KG1 (cell line): ENCODE data around the gene ZNRF3.

Experiments used
- DNase-seq: peaks from one replicate; lab custom pipeline; 2025; lab: John Stamatoyannopoulos, UW

ZNRF3 gene

GRCh38 chr22:29011240-29012100 lies 128.1 kb downstream of the ZNRF3 start:
- no peak for DNase-seq

- no peak for DNase-seq
Measured at GRCh38 chr22:29012101-29012433, 128.7 kb downstream of the ZNRF3 start.

GRCh38 chr22:29012952-29013351 lies 129.6 kb downstream of the ZNRF3 start:
- DNase-seq, result no peak

GRCh38 chr22:29014293-29014692 lies 130.9 kb downstream of the ZNRF3 start:
- DNase-seq, result no peak

- DNase-seq, result no peak
Measured at GRCh38 chr22:29014773-29015172, 131.4 kb downstream of the ZNRF3 start.

- DNase-seq, result no peak
Measured at GRCh38 chr22:29016067-29016938, 132.9 kb downstream of the ZNRF3 start.

GRCh38 chr22:29018293-29019189 lies 135.2 kb downstream of the ZNRF3 start:
- DNase-seq, result no peak

- DNase-seq, result no peak
Measured at GRCh38 chr22:29022101-29022817, 138.9 kb downstream of the ZNRF3 start.

GRCh38 chr22:29023172-29023796 lies 139.9 kb downstream of the ZNRF3 start:
- no peak for DNase-seq

GRCh38 chr22:29026579-29026978 lies 143.2 kb downstream of the ZNRF3 start:
- no peak for DNase-seq

- no peak for DNase-seq
Measured at GRCh38 chr22:29028468-29028867, 145.1 kb downstream of the ZNRF3 start.

- no peak for DNase-seq
Measured at GRCh38 chr22:29029202-29030000, 146.0 kb downstream of the ZNRF3 start.

- no peak for DNase-seq
Measured at GRCh38 chr22:29030016-29030617, 146.7 kb downstream of the ZNRF3 start.

- no peak for DNase-seq
Measured at GRCh38 chr22:29030618-29031226, 147.3 kb downstream of the ZNRF3 start.

GRCh38 chr22:29031227-29032011 lies 148.0 kb downstream of the ZNRF3 start:
- no peak for DNase-seq

GRCh38 chr22:29032014-29032475 lies 148.7 kb downstream of the ZNRF3 start:
- no peak for DNase-seq

- DNase-seq, result no peak
Measured at GRCh38 chr22:29032584-29032983, 149.2 kb downstream of the ZNRF3 start.

GRCh38 chr22:29037340-29037932 lies 154.1 kb downstream of the ZNRF3 start:
- no peak for DNase-seq
